ENCODE data around the gene CAPZB.

Gene CAPZB

DNA sequence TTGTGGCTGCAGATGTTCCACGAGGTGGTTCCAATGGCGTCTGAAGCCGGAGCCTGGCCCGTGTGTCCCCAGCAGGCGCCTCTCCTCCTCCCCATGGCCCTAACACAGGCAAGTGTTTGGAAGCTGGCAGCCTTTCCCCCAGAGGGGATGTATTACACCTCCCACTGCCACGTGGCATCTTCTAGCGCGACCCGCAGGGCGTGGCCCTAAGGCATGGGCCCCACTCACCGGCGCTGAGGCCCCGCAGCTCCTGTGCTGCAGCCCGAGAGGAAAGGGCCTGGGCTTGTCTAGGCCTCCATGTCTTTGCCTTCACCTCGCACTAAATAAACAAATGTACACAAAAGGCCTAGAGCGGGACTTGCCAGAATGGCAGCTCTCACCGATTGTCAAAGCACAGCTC lies 135.3 kb downstream of the CAPZB start:
- H3K9ac ChIP-seq (ENCODE audit: low read depth, low read length): no peak overlapping the region
- no peak overlapping the region for H2AFZ ChIP-seq (ENCODE audit: low read depth, low read length)
- peaks cover 64% of the 10 kb centered on the region for H3K36me3 ChIP-seq (ENCODE audit: insufficient read depth, low read length)
- DNase-seq (no peak), ATAC-seq (ENCODE audit: insufficient read depth, low read depth) (no peak)
- H3K4me2 ChIP-seq (ENCODE audit: insufficient read depth, low read length): no peak overlapping the region
- no peak overlapping the region for H3K4me3 ChIP-seq (ENCODE audit: low read depth in 1 of 2, low read length in 2 of 2)
- no peaks in the 10 kb centered on the region for H3K27me3 ChIP-seq (ENCODE audit: insufficient read depth, low read length, poor library complexity)
- no peaks in the 10 kb centered on the region for H3K4me1 ChIP-seq (ENCODE audit: insufficient read depth, low read length)
- TF ChIP-seq, protein P1, sequence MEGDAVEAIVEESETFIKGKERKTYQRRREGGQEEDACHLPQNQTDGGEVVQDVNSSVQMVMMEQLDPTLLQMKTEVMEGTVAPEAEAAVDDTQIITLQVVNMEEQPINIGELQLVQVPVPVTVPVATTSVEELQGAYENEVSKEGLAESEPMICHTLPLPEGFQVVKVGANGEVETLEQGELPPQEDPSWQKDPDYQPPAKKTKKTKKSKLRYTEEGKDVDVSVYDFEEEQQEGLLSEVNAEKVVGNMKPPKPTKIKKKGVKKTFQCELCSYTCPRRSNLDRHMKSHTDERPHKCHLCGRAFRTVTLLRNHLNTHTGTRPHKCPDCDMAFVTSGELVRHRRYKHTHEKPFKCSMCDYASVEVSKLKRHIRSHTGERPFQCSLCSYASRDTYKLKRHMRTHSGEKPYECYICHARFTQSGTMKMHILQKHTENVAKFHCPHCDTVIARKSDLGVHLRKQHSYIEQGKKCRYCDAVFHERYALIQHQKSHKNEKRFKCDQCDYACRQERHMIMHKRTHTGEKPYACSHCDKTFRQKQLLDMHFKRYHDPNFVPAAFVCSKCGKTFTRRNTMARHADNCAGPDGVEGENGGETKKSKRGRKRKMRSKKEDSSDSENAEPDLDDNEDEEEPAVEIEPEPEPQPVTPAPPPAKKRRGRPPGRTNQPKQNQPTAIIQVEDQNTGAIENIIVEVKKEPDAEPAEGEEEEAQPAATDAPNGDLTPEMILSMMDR (IDR thresholded peaks at IDR 0.05; ENCODE audit: borderline replicate concordance, extremely low read depth, low read length, poor library complexity, severe bottlenecking): no peak
- no peak for TF ChIP-seq EZH2 (IDR thresholded peaks at IDR 0.05; ENCODE audit: borderline replicate concordance, low read depth, low read length, severe bottlenecking)
- no peaks in the 10 kb centered on the region for H3K79me2 ChIP-seq (ENCODE audit: insufficient read depth, low read length)
- no peaks in the 10 kb centered on the region for H3K9me3 ChIP-seq (ENCODE audit: insufficient read depth, low read length, severe bottlenecking)
- H4K20me1 ChIP-seq (ENCODE audit: insufficient read depth, low read length): peaks cover 19% of the 10 kb centered on the region; the same call in 1 of the 2 replicates
- no peak overlapping the region for H3K27ac ChIP-seq (ENCODE audit: low read length)

DNA sequence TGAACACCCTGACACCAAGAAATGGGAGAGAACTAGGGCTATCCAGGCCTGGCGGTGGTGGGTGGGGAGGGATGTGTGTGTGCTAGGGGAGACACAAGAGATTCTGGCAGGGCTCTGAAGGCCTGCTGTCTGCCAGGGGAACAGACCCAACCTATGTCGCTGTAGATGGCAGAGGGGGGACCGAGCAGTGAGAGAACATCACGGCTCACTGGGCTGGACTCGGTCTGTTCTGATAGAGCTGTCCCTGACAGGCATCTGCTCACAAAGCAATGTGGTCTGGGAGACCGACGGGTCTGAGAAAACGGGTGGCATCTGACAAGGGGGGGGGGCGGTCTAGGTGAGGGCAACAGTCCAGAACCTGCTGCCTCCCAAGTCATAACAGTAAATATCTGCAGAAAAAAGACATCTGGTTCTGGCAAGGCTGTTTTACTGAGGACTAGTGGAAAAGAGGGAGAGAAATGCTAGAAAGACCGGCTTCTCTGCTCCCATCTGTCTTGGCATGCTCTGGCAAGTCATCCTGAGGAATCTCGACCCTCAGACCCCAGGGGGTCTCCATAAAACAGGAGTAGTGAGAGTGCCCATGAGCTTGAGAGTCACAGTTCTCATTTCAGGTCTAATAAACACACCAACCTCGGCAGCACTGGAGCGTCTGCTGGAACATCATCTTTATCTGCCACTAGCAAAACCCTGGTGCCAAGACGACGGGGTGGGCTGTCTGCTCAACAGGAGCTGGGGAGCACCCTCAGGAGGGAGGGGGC lies 136.7 kb downstream of the CAPZB start:
- ATAC-seq (ENCODE audit: insufficient read depth, low read depth) (no peak), DNase-seq (no peak)
- Histone ChIP-seq H3K36me3 (ENCODE audit: insufficient read depth, low read length) (peaks cover 64% of the 10 kb centered on the region), H3K9ac (ENCODE audit: low read depth, low read length) (no peak overlapping the region), H2AFZ (ENCODE audit: low read depth, low read length) (no peak overlapping the region), H3K27ac (ENCODE audit: low read length) (no peak overlapping the region), H3K4me3 (ENCODE audit: low read depth in 1 of 2, low read length in 2 of 2) (no peak overlapping the region), H3K4me1 (ENCODE audit: insufficient read depth, low read length) (no peaks in the 10 kb centered on the region), H3K27me3 (ENCODE audit: insufficient read depth, low read length, poor library complexity) (no peaks in the 10 kb centered on the region), H3K9me3 (ENCODE audit: insufficient read depth, low read length, severe bottlenecking) (no peaks in the 10 kb centered on the region), H3K79me2 (ENCODE audit: insufficient read depth, low read length) (no peaks in the 10 kb centered on the region), H4K20me1 (ENCODE audit: insufficient read depth, low read length) (peaks cover 18% of the 10 kb centered on the region; the same call in 1 of the 2 replicates), H3K4me2 (ENCODE audit: insufficient read depth, low read length) (no peak overlapping the region)
- TF ChIP-seq, protein P1 (IDR thresholded peaks at IDR 0.05; ENCODE audit: borderline replicate concordance, extremely low read depth, low read length, poor library complexity, severe bottlenecking): no peak
- TF ChIP-seq EZH2 (IDR thresholded peaks at IDR 0.05; ENCODE audit: borderline replicate concordance, low read depth, low read length, severe bottlenecking): no peak

DNA sequence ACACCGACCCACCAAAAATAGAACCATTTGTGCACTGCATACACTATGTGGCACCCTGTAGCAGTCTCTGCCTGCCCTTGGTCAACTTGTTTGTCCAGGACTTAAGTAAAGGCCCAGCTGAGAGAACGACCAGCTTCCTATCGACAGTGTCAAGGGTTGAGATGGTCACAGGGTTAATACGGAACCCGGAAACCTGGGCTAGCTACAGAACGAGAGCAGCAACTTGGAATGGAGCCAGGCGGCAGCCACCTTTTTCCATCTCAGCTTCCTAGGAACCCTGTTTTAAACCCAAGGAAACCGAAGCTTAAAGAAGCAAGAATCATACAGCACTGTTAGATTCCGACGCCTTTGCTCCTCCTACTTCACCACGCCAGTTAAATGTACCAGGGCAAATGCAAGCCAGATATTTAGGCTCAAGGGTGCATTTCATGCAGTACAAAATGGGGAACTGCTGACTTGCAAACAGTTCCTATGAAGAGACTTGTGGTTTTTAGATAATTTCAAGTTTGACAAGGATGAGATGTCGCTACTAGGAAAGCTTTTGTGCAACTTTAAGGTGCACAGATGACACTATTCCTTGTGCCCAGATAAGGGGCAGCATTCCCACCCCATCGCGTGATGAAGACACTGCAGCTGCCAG lies 137.7 kb downstream of the CAPZB start:
- Histone ChIP-seq H3K36me3 (ENCODE audit: insufficient read depth, low read length) (peaks cover 64% of the 10 kb centered on the region), H3K79me2 (ENCODE audit: insufficient read depth, low read length) (no peaks in the 10 kb centered on the region), H3K9ac (ENCODE audit: low read depth, low read length) (no peak overlapping the region), H2AFZ (ENCODE audit: low read depth, low read length) (no peak overlapping the region), H3K4me2 (ENCODE audit: insufficient read depth, low read length) (no peak overlapping the region), H3K4me3 (ENCODE audit: low read depth in 1 of 2, low read length in 2 of 2) (no peak overlapping the region), H3K27ac (ENCODE audit: low read length) (no peak overlapping the region), H3K27me3 (ENCODE audit: insufficient read depth, low read length, poor library complexity) (no peaks in the 10 kb centered on the region), H4K20me1 (ENCODE audit: insufficient read depth, low read length) (peaks cover 18% of the 10 kb centered on the region; the same call in 1 of the 2 replicates), H3K4me1 (ENCODE audit: insufficient read depth, low read length) (no peaks in the 10 kb centered on the region), H3K9me3 (ENCODE audit: insufficient read depth, low read length, severe bottlenecking) (no peaks in the 10 kb centered on the region)
- ATAC-seq (ENCODE audit: insufficient read depth, low read depth) (no peak), DNase-seq (no peak)
- TF ChIP-seq, protein P1 (IDR thresholded peaks at IDR 0.05; ENCODE audit: borderline replicate concordance, extremely low read depth, low read length, poor library complexity, severe bottlenecking): no peak
- TF ChIP-seq EZH2 (IDR thresholded peaks at IDR 0.05; ENCODE audit: borderline replicate concordance, low read depth, low read length, severe bottlenecking): no peak

All from DND-41 (cell line).